Islet of Langerhans (tissue), 1 donor: ENCODE data around the gene PCDHA4.
"Not testable (repeated sequence)": the region's sequence is repeated elsewhere in the genome, so short reads cannot be mapped to it uniquely, and the experiment has no call there.

Experiments used
- FAIRE-seq: peaks from one replicate; lab custom pipeline; 2011; peaks lifted over from hg19 to GRCh38; lab: Jason Lieb, UNC

PCDHA4 gene

DNA sequence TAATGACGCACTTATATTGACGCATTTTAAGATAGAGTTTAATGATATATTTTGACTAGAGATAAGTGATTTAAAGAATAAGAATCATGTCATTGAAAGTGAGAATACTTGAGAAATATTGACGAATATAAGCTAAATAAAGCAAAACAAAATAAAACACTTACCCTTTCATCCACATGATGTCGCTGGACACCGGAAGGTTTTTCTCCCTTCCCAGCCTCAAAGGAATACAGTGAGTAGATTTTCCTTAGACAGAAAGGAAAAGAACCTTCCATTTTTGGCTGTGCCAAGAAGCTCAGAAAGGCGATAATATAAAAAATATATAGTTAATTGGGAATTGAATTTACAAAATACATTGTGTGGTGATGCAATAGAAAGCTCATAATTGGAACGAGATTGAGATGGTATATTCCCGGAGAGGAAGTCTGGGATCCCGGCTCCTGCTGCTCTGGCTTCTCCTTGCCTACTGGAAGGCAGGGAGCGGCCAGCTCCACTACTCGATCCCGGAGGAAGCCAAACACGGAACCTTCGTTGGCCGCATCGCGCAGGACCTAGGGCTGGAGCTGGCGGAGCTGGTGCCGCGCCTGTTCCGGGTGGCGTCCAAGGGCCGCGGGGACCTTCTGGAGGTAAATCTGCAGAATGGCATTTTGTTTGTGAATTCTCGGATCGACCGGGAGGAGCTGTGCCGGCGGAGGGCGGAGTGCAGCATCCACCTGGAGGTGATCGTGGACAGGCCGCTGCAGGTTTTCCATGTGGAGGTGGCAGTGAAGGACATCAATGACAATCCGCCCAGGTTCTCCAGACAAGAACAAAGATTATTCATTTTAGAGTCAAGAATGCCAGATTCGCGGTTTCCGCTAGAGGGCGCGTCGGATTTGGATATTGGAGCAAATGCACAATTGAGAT is 14.8 kb downstream of the PCDHA4 start, which contains the start of gene PCDHA5:
TSS of gene PCDHA5 (plus strand) at position 239 of the 906 bp plus-strand sequence.
- FAIRE-seq = peak; percentile 53

DNA sequence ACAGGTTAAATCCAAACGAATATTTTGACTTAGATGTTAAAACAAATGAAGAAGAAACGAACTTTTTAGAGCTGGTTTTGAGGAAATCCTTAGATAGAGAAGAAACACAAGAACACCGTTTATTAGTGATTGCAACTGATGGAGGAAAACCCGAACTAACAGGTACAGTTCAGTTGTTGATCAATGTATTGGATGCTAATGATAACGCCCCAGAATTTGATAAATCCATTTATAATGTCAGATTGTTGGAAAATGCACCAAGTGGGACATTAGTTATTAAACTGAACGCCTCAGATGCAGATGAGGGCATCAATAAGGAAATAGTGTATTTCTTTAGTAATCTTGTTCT is 15.4 kb downstream of the PCDHA4 start:
- FAIRE-seq = no peak

- not testable (repeated sequence) for FAIRE-seq
Observed at GRCh38 chr5:140822969-140823368, 16.1 kb downstream of the PCDHA4 start.

DNA sequence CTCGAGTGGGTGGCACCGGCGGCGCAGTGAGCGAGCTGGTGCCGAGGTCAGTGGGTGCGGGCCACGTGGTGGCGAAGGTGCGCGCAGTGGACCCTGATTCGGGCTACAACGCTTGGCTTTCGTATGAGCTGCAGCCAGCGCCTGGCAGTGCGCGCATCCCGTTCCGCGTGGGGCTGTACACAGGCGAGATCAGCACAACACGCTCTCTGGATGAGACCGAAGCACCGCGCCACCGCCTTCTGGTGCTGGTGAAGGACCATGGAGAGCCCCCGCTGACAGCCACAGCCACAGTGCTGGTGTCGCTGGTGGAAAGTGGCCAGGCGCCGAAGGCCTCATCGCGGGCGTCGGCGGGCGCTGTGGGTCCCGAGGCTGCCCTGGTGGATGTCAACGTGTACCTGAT is 16.6 kb downstream of the PCDHA4 start:
- FAIRE-seq = no peak

GRCh38 chr5:140827704-140828361 is 21.0 kb downstream of the PCDHA4 start, which contains the start of gene PCDHA6:
Gene PCDHA6, plus strand, starts transcription at chr5:140827960. Its CDS starts 132 bp downstream, at chr5:140828092.
- FAIRE-seq = no peak

DNA sequence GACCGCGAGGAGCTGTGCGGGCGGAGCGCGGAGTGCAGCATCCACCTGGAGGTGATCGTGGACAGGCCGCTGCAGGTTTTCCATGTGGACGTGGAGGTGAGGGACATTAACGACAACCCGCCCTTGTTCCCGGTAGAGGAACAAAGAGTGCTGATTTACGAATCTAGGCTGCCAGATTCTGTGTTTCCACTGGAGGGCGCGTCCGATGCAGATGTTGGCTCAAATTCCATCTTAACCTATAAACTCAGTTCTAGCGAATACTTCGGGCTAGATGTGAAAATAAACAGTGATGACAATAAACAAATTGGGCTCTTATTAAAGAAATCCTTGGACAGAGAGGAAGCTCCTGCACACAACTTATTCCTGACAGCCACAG is 21.5 kb downstream of the PCDHA4 start:
- no peak for FAIRE-seq

DNA sequence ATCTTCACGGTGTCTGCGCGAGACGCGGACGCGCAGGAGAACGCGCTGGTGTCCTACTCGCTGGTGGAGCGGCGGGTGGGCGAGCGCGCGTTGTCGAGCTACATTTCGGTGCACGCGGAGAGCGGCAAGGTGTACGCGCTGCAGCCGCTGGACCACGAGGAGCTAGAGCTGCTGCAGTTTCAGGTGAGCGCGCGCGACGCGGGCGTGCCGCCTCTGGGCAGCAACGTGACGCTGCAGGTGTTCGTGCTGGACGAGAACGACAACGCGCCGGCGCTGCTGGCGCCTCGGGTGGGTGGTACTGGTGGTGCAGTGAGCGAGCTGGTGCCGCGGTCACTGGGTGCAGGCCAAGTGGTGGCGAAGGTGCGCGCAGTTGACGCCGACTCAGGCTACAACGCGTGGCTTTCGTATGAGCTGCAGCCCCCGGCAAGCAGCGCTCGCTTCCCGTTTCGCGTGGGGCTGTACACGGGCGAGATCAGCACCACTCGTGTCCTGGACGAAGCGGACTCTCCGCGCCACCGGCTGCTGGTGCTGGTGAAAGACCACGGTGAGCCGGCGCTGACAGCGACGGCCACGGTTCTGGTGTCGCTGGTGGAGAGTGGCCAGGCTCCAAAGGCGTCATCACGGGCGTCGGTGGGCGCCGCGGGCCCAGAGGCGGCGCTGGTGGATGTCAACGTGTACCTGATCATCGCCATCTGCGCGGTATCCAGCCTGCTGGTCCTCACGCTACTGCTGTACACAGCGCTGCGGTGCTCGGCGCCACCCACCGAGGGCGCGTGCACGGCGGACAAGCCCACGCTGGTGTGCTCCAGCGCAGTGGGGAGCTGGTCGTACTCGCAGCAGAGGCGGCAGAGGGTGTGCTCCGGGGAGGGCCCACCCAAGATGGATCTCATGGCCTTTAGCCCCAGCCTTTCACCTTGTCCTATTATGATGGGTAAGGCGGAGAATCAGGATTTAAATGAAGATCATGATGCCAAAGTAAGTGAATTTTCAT is 22.9 kb downstream of the PCDHA4 start:
- not testable (repeated sequence) for FAIRE-seq

GRCh38 chr5:140833993-140834392 is 27.1 kb downstream of the PCDHA4 start, which contains the start of gene PCDHA7:
Gene PCDHA7, plus strand, starts transcription at chr5:140834269. Its CDS starts 115 bp downstream, at chr5:140834384.
- no peak for FAIRE-seq

DNA sequence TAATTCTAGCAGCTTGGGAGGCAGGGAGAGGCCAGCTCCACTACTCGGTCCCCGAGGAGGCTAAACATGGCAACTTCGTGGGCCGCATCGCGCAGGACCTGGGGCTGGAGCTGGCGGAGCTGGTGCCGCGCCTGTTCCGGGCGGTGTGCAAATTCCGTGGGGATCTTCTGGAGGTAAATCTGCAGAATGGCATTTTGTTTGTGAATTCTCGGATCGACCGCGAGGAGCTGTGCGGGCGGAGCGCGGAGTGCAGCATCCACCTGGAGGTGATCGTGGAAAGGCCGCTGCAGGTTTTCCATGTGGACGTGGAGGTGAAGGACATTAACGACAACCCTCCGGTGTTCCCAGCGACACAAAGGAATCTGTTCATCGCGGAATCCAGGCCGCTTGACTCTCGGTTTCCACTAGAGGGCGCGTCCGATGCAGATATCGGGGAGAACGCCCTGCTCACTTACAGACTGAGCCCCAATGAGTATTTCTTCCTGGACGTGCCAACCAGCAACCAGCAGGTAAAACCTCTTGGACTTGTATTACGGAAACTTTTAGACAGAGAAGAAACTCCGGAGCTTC is 27.7 kb downstream of the PCDHA4 start:
- not testable (repeated sequence) for FAIRE-seq

- FAIRE-seq = no peak
Observed at GRCh38 chr5:140835622-140836510, 29.0 kb downstream of the PCDHA4 start.

- FAIRE-seq = no peak
Observed at GRCh38 chr5:140840978-140841962, 34.4 kb downstream of the PCDHA4 start, which contains the start of gene PCDHA8. Gene PCDHA8, plus strand, starts transcription at chr5:140841187. Its CDS starts 135 bp downstream, at chr5:140841322.

DNA sequence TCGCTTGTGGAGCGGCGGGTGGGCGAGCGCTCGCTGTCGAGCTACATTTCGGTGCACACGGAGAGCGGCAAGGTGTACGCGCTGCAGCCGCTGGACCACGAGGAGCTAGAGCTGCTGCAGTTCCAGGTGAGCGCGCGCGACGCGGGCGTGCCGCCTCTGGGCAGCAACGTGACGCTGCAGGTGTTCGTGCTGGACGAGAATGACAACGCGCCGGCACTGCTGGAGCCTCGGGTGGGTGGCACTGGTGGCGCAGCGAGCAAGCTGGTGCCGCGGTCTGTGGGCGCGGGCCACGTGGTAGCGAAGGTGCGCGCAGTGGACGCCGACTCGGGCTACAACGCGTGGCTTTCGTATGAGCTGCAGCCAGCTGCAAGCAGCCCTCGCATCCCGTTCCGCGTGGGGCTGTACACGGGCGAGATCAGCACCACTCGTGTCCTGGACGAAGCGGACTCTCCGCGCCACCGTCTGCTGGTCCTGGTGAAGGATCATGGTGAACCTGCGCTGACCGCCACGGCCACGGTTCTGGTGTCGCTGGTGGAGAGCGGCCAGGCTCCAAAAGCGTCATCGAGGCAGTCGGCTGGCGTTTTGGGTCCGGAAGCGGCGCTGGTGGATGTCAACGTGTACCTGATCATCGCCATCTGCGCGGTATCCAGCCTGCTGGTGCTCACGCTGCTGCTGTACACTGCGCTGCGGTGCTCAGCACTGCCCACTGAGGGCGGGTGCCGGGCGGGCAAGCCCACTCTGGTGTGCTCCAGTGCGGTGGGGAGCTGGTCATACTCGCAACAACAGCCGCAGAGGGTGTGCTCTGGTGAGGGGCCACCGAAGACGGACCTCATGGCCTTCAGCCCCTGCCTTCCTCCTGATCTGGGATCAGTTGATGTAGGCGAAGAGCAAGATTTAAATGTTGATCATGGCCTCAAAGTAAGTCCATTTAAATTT is 36.2 kb downstream of the PCDHA4 start:
- no peak for FAIRE-seq

DNA sequence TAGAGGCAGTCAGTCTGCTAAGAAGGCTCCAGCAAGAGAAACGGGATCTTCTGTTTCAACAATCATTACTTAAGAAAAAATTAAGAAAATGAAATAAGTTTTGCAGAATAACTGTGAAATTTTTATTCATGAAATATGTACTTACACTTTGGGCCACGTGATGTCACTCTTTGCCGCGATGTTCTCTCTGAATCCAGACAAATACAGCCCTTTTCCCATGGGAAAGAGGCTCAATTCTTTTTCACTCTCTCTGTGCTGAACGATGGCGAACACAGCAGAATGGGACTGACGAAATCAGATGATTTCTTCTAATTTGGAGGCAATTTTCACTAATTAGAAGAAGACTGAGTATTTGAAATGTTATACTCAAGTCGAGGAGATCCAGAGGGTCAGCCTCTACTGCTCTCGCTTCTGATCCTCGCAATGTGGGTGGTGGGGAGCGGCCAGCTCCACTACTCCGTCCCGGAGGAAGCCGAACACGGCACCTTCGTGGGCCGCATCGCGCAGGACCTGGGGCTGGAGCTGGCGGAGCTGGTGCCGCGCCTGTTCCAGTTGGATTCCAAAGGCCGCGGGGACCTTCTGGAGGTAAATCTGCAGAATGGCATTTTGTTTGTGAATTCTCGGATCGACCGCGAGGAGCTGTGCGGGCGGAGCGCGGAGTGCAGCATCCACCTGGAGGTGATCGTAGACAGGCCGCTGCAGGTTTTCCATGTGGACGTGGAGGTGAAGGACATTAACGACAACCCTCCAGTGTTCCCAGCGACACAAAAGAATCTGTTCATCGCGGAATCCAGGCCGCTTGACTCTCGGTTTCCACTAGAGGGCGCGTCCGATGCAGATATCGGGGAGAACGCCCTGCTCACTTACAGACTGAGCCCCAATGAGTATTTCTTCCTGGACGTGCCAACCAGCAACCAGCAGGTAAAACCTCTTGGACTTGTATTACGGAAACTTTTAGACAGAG is 41.6 kb downstream of the PCDHA4 start, which contains the start of gene PCDHA9:
TSS of gene PCDHA9 (plus strand) at position 244 of the 964 bp plus-strand sequence. CDS start at position 358, 114 bp downstream.
- not testable (repeated sequence) for FAIRE-seq

DNA sequence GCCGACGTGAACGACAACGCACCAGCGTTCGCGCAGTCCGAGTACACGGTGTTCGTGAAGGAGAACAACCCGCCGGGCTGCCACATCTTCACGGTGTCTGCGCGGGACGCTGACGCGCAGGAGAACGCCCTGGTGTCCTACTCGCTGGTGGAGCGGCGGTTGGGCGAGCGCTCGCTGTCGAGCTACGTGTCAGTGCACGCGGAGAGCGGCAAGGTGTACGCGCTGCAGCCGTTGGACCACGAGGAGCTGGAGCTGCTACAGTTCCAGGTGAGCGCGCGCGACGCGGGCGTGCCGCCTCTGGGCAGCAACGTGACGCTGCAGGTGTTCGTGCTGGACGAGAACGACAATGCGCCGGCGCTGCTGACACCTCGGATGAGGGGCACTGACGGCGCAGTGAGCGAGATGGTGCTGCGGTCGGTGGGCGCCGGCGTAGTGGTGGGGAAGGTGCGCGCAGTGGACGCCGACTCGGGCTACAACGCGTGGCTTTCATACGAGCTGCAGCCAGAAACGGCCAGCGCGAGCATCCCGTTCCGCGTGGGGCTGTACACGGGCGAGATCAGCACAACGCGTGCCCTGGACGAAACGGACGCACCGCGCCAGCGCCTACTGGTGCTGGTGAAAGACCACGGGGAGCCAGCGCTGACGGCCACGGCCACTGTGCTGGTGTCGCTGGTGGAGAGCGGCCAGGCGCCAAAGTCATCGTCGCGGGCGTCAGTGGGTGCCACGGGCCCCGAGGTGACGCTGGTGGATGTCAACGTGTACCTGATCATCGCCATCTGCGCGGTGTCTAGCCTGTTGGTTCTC is 43.2 kb downstream of the PCDHA4 start:
- not testable (repeated sequence) for FAIRE-seq

GRCh38 chr5:140855772-140856674 is 49.2 kb downstream of the PCDHA4 start, which contains the start of gene PCDHA10:
Gene PCDHA10, plus strand, starts transcription at chr5:140855897. Its CDS starts 152 bp downstream, at chr5:140856049.
- FAIRE-seq = no peak
